ENCODE data around the gene ALPK3. TPM values are rescaled to one million over a fixed set of nuclear protein-coding genes. Genes with fewer than 3 reads are reported as not detected.

ALPK3 gene
- total RNA-seq, 2 donors from 2014 or later, result 57.8 to 94.1 TPM

GRCh38 chr15:84840255-84840654, 23.1 kb downstream of the ALPK3 start:
- no peak for DNase-seq
- no peaks in the 10 kb centered on the region for H3K9me3 ChIP-seq (ENCODE audit: control insufficient read depth, low read length)
- H3K4me3 Mint-ChIP-seq, result no peak overlapping the region
- no peak overlapping the region for H3K9ac ChIP-seq (ENCODE audit: extremely low read depth, low read length, poor library complexity, severe bottlenecking)
- peaks cover 78% of the 10 kb centered on the region for H3K36me3 ChIP-seq (ENCODE audit: control insufficient read depth, insufficient read depth, low read length)
- no peak overlapping the region for H3K27ac ChIP-seq (ENCODE audit: low read depth, low read length)
- H3K4me1 Mint-ChIP-seq, result no peaks in the 10 kb centered on the region
- H3K27me3 ChIP-seq (ENCODE audit: control insufficient read depth, insufficient read depth, low read length, poor library complexity, severe bottlenecking), result no peaks in the 10 kb centered on the region
- H3K27me3 Mint-ChIP-seq (ENCODE audit: insufficient read depth), result no peaks in the 10 kb centered on the region
- peaks cover 79% of the 10 kb centered on the region for H3K36me3 Mint-ChIP-seq (ENCODE audit: low read depth)
- no peaks in the 10 kb centered on the region for H3K9me3 Mint-ChIP-seq
- no peaks in the 10 kb centered on the region for H3K4me1 ChIP-seq (ENCODE audit: control insufficient read depth, insufficient read depth, low read length)
- H3K4me3 ChIP-seq (ENCODE audit: low read length), result no peak overlapping the region
- no peak for TF ChIP-seq CTCF (conservative IDR thresholded peaks at IDR 0.05)
- WGBS, 2 experiments (ENCODE audit: insufficient coverage in 1 of 2, insufficient read length in 1 of 2), result 94 to 95% methylated on average over 7 to 10 of the region's 10 CpGs
- no peak overlapping the region for H3K27ac Mint-ChIP-seq

- 96 to 98% methylated on average over 9 to 12 of the region's 12 CpGs for WGBS, 2 experiments (ENCODE audit: insufficient coverage in 1 of 2, insufficient read length in 1 of 2)
- Mint-ChIP-seq H3K4me1 (no peaks in the 10 kb centered on the region), H3K4me3 (no peak overlapping the region), H3K27ac (peak overlapping the region; percentile 19), H3K36me3 (ENCODE audit: low read depth) (peaks cover 79% of the 10 kb centered on the region), H3K27me3 (ENCODE audit: insufficient read depth) (no peaks in the 10 kb centered on the region), H3K9me3 (peaks cover 3% of the 10 kb centered on the region)
- Histone ChIP-seq H3K27ac (ENCODE audit: low read depth, low read length) (no peak overlapping the region), H3K4me1 (ENCODE audit: control insufficient read depth, insufficient read depth, low read length) (no peaks in the 10 kb centered on the region), H3K9ac (ENCODE audit: extremely low read depth, low read length, poor library complexity, severe bottlenecking) (no peak overlapping the region), H3K4me3 (ENCODE audit: low read length) (no peak overlapping the region), H3K27me3 (ENCODE audit: control insufficient read depth, insufficient read depth, low read length, poor library complexity, severe bottlenecking) (no peaks in the 10 kb centered on the region), H3K36me3 (ENCODE audit: control insufficient read depth, insufficient read depth, low read length) (peaks cover 76% of the 10 kb centered on the region), H3K9me3 (ENCODE audit: control insufficient read depth, low read length) (no peaks in the 10 kb centered on the region)
- no peak for DNase-seq
- TF ChIP-seq CTCF (conservative IDR thresholded peaks at IDR 0.05), result no peak
Observed at GRCh38 chr15:84840741-84841429, 23.7 kb downstream of the ALPK3 start.

DNA sequence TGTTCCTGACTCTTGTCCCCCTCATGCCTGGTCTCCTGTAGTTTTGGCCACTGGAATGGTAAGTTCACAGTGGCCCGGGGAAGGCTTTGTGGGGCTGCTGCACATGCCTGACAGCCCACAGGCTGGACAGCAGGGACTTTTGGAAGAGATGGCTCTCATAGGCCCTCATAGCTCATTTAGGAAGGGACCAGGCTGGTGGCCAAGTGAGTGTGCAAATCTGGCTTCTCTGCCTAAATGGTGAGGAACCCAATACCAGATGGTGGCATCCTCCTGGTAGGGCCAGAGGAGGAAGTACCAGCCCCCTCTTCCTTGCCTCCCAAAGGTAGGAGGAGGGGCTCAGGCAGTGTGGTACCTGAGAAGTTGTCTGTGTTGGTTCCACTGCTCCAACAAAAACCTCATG, 25.6 kb downstream of the ALPK3 start:
- no peak for TF ChIP-seq CTCF (conservative IDR thresholded peaks at IDR 0.05)
- DNase-seq, result no peak
- Histone ChIP-seq H3K27me3 (ENCODE audit: control insufficient read depth, insufficient read depth, low read length, poor library complexity, severe bottlenecking) (no peaks in the 10 kb centered on the region), H3K9ac (ENCODE audit: extremely low read depth, low read length, poor library complexity, severe bottlenecking) (no peak overlapping the region), H3K9me3 (ENCODE audit: control insufficient read depth, low read length) (no peaks in the 10 kb centered on the region), H3K4me1 (ENCODE audit: control insufficient read depth, insufficient read depth, low read length) (no peaks in the 10 kb centered on the region), H3K27ac (ENCODE audit: low read depth, low read length) (no peak overlapping the region), H3K4me3 (ENCODE audit: low read length) (no peak overlapping the region), H3K36me3 (ENCODE audit: control insufficient read depth, insufficient read depth, low read length) (peaks cover 76% of the 10 kb centered on the region)
- H3K27ac Mint-ChIP-seq, result no peak overlapping the region
- H3K36me3 Mint-ChIP-seq (ENCODE audit: low read depth), result peaks cover 77% of the 10 kb centered on the region
- 98 to 100% methylated on average over 1 of the region's 1 CpG for WGBS, 2 experiments (ENCODE audit: insufficient coverage in 1 of 2, insufficient read length in 1 of 2)
- peaks cover 13% of the 10 kb centered on the region for H3K9me3 Mint-ChIP-seq
- no peaks in the 10 kb centered on the region for H3K27me3 Mint-ChIP-seq (ENCODE audit: insufficient read depth)
- H3K4me1 Mint-ChIP-seq, result no peaks in the 10 kb centered on the region
- H3K4me3 Mint-ChIP-seq, result no peak overlapping the region

Data from endodermal cell (in vitro differentiated cells).